ENCODE data around the gene RNU6-1.

GRCh38 chr15:67873777-67874176, 33.9 kb upstream of the RNU6-1 start:
- TF ChIP-seq MAX (CRISPR knock-in tag; IDR thresholded peaks at IDR 0.05) (no peak), NR3C1 (CRISPR knock-in tag; conservative IDR thresholded peaks at IDR 0.05; ENCODE audit: low read depth) (no peak), CTCF (IDR thresholded peaks at IDR 0.05) (no peak), CREM (CRISPR knock-in tag; IDR thresholded peaks at IDR 0.05) (no peak), RORB (CRISPR knock-in tag; IDR thresholded peaks at IDR 0.05) (no peak), ZNF121 (CRISPR knock-in tag; IDR thresholded peaks at IDR 0.05) (no peak), JUN (CRISPR knock-in tag; IDR thresholded peaks at IDR 0.05) (no peak), TP53 (CRISPR knock-in tag; IDR thresholded peaks at IDR 0.05) (no peak), ESRRA (CRISPR knock-in tag; IDR thresholded peaks at IDR 0.05; ENCODE audit: borderline replicate concordance) (no peak)
